Left ventricle myocardium inferior (tissue), 1 donor: ENCODE data around the gene SOD3. TPM values are rescaled to one million over a fixed set of nuclear protein-coding genes. Genes with fewer than 3 reads are reported as not detected.

Experiments
- DNase-seq: peaks from one replicate; pipeline ENCODE4 v3.0.0-alpha.2; 2020
- H3K27ac ChIP-seq: fragments of 200-600 bp; replicated peaks from 2 replicates; pipeline ENCODE4 v1.8.0; 2021
- H3K27me3 ChIP-seq: fragments of 200-600 bp; 2 replicates; pipeline ENCODE4 v1.8.0; 2021; ENCODE audit warnings: low read depth
- H3K36me3 ChIP-seq: fragments of 200-600 bp; 2 replicates; pipeline ENCODE4 v1.8.0; 2021
- H3K4me1 ChIP-seq: fragments of 200-600 bp; 2 replicates; pipeline ENCODE4 v1.8.0; 2021
- H3K4me3 ChIP-seq: fragments of 200-600 bp; 2 replicates; pipeline ENCODE4 v1.8.0; 2021; ENCODE audit warnings: mild to moderate bottlenecking, moderate library complexity
- H3K9me3 ChIP-seq: fragments of 200-600 bp; replicated peaks from 2 replicates; pipeline ENCODE4 v1.8.0; 2021
- CTCF ChIP-seq: fragments of 200-600 bp; IDR thresholded peaks from 2 replicates; pipeline ENCODE4 v1.8.0; 2021; ENCODE audit warnings: antibody characterized with exemption, mild to moderate bottlenecking, borderline replicate concordance
- intact Hi-C: fragments of 100-400 bp; cut with micrococcal nuclease; formaldehyde crosslinking; loops from one replicate; pipeline ENCODE4 v1.11.0; 2022
- total RNA-seq: library from RNA; stranded (reverse); fragmentation: NEBNext Ultra II Directional; extraction: Animal tissue kit (Norgen Biotek cat#: 25700); gene quantifications from one replicate; pipeline ENCODE4 v1.2.1, GENCODE V29; 2021
- donor health status: DM: no; HTN: yes; CAD: no; lungs with severe emphysema.

SOD3 gene
- total RNA-seq, 1 donor from 2014 or later: 64.2 TPM

DNA sequence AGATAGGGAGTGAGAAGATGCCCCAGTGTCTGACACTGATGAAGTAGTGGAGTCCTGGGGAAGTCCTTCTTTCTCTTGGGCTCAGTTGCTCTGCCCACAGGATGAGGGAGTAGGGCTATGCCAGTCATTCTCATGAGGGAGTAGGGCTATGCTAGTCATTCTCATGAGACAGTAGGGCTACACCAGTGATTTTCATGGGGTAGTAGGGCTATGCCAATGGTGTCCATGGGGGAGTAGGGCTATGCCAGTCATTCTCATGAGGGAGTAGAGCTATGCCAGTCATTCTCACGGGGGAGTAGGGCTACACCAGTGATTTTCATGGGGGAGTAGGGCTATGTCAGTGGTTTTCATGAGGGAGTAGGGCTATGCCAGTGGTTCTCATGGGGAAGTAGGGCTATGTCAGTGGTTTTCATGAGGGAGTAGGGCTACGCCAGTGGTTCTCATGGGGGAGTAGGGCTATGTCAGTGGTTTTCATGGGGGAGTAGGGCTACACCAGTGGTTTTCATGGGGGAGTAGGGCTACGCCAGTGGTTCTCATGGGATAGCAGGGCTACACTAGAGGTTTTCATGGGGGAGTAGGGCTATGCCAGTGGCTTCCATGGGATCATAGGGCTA is 43.3 kb upstream of the SOD3 start:
- Histone ChIP-seq H3K4me1 (no peaks in the 10 kb centered on the region), H3K27me3 (no peaks in the 10 kb centered on the region), H3K4me3 (no peak overlapping the region), H3K36me3 (no peaks in the 10 kb centered on the region), H3K9me3 (peaks cover 16% of the 10 kb centered on the region), H3K27ac (no peak overlapping the region)
- TF ChIP-seq CTCF: no peak
- no peak for DNase-seq
- intact Hi-C loops: no loop called here

- H3K9me3 ChIP-seq: peaks cover 31% of the 10 kb centered on the region
- no peaks in the 10 kb centered on the region for H3K4me1 ChIP-seq
- TF ChIP-seq CTCF: no peak
- no peaks in the 10 kb centered on the region for H3K27me3 ChIP-seq
- DNase-seq: no peak
- H3K4me3 ChIP-seq: no peak overlapping the region
- intact Hi-C loops: no loop called here
- no peak overlapping the region for H3K27ac ChIP-seq
- H3K36me3 ChIP-seq: no peaks in the 10 kb centered on the region
Measured at GRCh38 chr4:24753519-24753918, 41.9 kb upstream of the SOD3 start.

- DNase-seq: no peak
- Histone ChIP-seq H3K36me3 (no peaks in the 10 kb centered on the region), H3K4me3 (no peak overlapping the region), H3K27me3 (no peaks in the 10 kb centered on the region), H3K4me1 (no peaks in the 10 kb centered on the region), H3K27ac (no peak overlapping the region), H3K9me3 (peaks cover 31% of the 10 kb centered on the region)
- intact Hi-C loops: no loop called here
- no peak for TF ChIP-seq CTCF
Measured at GRCh38 chr4:24754571-24754970, 40.8 kb upstream of the SOD3 start.

GRCh38 chr4:24763631-24764297 is 31.6 kb upstream of the SOD3 start:
- TF ChIP-seq CTCF: no peak
- Histone ChIP-seq H3K36me3 (no peaks in the 10 kb centered on the region), H3K4me3 (no peak overlapping the region), H3K27ac (no peak overlapping the region), H3K4me1 (no peaks in the 10 kb centered on the region), H3K27me3 (no peaks in the 10 kb centered on the region), H3K9me3 (no peaks in the 10 kb centered on the region)
- DNase-seq: no peak
- intact Hi-C loops: no loop called here

GRCh38 chr4:24764345-24764744 is 31.0 kb upstream of the SOD3 start:
- H3K4me3 ChIP-seq: no peak overlapping the region
- no peaks in the 10 kb centered on the region for H3K36me3 ChIP-seq
- no peaks in the 10 kb centered on the region for H3K27me3 ChIP-seq
- intact Hi-C loops: no loop called here
- no peak overlapping the region for H3K27ac ChIP-seq
- no peak for TF ChIP-seq CTCF
- no peaks in the 10 kb centered on the region for H3K9me3 ChIP-seq
- no peak for DNase-seq
- no peaks in the 10 kb centered on the region for H3K4me1 ChIP-seq
